Measurements from ENCODE around the gene ACSL5. TPM values are rescaled to one million over a fixed set of nuclear protein-coding genes. Genes with fewer than 3 reads are reported as not detected.

Gene ACSL5
- total and polyA plus RNA-seq, 2 of the 8 experiments (the other 6 are each of a cell fraction or from before 2014, with no cell fraction given) = not detected

DNA sequence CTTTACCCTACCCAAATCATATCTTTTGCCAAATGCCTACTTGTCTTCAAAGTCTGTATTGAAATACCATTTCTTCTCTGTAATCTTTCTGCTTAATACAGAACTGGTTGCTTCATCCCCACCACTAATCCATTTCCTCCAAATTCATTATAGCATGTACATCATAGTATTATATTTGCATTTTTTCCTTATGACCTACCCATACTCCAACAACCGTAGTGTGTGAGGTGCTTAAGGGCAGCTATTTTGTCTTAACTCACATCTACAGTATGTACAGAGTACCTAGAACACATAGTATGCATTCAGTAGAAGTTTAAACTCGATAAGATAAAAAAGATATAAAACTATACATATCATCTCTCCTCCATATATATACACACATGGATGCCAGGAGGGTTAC lies 23.7 kb downstream of the ACSL5 start:
- H3K23ac ChIP-seq (ENCODE audit: insufficient read length) = no peak overlapping the region
- no peaks in the 10 kb centered on the region for H3K79me1 ChIP-seq (ENCODE audit: low read depth, low read length)
- CTCF ChIA-PET (ENCODE audit: partially characterized antibody) = interaction anchor here (1.0 to 1.1 kb wide), 2 partner anchors 12 to 20 kb away, joined by 3 read pairs; no protein-coding TSS in a partner anchor
- no peaks in the 10 kb centered on the region for H3K79me2 ChIP-seq (ENCODE audit: control insufficient read depth in 1 of 2, insufficient read depth in 2 of 2, low read length in 2 of 2)
- H3K36me3 ChIP-seq (ENCODE audit: control insufficient read depth in 2 of 4, insufficient read depth in 4 of 4, low read length in 3 of 4) = no peaks in the 10 kb centered on the region
- no peak for TF ChIP-seq HDAC6 (IDR thresholded peaks at IDR 0.05; ENCODE audit: low read depth, low read length)
- no peak for TF ChIP-seq NRF1 (IDR thresholded peaks at IDR 0.05; ENCODE audit: low read depth, low read length)
- TF ChIP-seq, protein P1, sequence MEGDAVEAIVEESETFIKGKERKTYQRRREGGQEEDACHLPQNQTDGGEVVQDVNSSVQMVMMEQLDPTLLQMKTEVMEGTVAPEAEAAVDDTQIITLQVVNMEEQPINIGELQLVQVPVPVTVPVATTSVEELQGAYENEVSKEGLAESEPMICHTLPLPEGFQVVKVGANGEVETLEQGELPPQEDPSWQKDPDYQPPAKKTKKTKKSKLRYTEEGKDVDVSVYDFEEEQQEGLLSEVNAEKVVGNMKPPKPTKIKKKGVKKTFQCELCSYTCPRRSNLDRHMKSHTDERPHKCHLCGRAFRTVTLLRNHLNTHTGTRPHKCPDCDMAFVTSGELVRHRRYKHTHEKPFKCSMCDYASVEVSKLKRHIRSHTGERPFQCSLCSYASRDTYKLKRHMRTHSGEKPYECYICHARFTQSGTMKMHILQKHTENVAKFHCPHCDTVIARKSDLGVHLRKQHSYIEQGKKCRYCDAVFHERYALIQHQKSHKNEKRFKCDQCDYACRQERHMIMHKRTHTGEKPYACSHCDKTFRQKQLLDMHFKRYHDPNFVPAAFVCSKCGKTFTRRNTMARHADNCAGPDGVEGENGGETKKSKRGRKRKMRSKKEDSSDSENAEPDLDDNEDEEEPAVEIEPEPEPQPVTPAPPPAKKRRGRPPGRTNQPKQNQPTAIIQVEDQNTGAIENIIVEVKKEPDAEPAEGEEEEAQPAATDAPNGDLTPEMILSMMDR (IDR thresholded peaks at IDR 0.05; ENCODE audit: control extremely low read depth in 1 of 3, insufficient read depth in 1 of 3, low read depth in 1 of 3, low read length in 3 of 3) = no peak
- no peak for TF ChIP-seq GTF2F1 (IDR thresholded peaks at IDR 0.05; ENCODE audit: borderline replicate concordance, low read depth, low read length)
- TF ChIP-seq MAFK (IDR thresholded peaks at IDR 0.05; ENCODE audit: low read depth, low read length) = no peak
- H4K20me1 ChIP-seq (replicated peaks in 1 of 2; ENCODE audit: control insufficient read depth in 1 of 2, insufficient read depth in 2 of 2, low read length in 2 of 2) = no peaks in the 10 kb centered on the region
- 87% methylated on average over 2 of the region's 2 CpGs; no CpG with 5 or more reads in 1 of the 2 experiments for WGBS, 2 experiments (ENCODE audit: extremely low coverage in 1 of 2, insufficient coverage in 1 of 2, insufficient read length in 1 of 2, insufficient replicate concordance in 2 of 2, low coverage in 1 of 2, low lambda C conversion rate in 2 of 2, missing lambda C conversion rate in 1 of 2)
- H2AK5ac ChIP-seq (ENCODE audit: low read depth, low read length) = no peak overlapping the region
- H3K4me1 ChIP-seq (replicated peaks in 1 of 4; ENCODE audit: control insufficient read depth in 3 of 4, insufficient read depth in 4 of 4, low read length in 3 of 4) = no peaks in the 10 kb centered on the region
- H3K14ac ChIP-seq (ENCODE audit: insufficient read length) = no peak overlapping the region
- no peak overlapping the region for H3K9ac ChIP-seq (replicated peaks in 1 of 4; ENCODE audit: extremely low read depth in 1 of 4, low read depth in 3 of 4, low read length in 3 of 4)
- H3K27me3 ChIP-seq (replicated peaks in 1 of 4; ENCODE audit: control insufficient read depth in 3 of 4, extremely low read depth in 1 of 4, insufficient read depth in 3 of 4, low read length in 3 of 4) = peaks cover 0 to 1% (median 0%) of the 10 kb centered on the region in 4 experiments; a peak in 1 of 7 replicates
- H3K56ac ChIP-seq (replicated peaks; ENCODE audit: insufficient read length, low read depth, low read length) = no peak overlapping the region
- DNase-seq (ENCODE audit: low read depth in 1 of 2, low spot score in 2 of 2) (no peak), FAIRE-seq (no peak)
- no peak overlapping the region for H2BK120ac ChIP-seq (replicated peaks; ENCODE audit: low read depth, low read length)
- H3K23me2 ChIP-seq (ENCODE audit: low read depth, low read length) = no peaks in the 10 kb centered on the region; the same call in 1 of the 2 replicates
- no peak overlapping the region for H2BK5ac ChIP-seq (ENCODE audit: low read depth, low read length)
- H3K4ac ChIP-seq (replicated peaks; ENCODE audit: insufficient read length, low read depth, low read length) = no peak overlapping the region
- no peak overlapping the region for H3K4me3 ChIP-seq (ENCODE audit: extremely low read depth in 1 of 4, insufficient read depth in 2 of 4, low read depth in 3 of 4, low read length in 4 of 4)
- no peak overlapping the region for H3K18ac ChIP-seq (ENCODE audit: extremely low read depth, low read length)
- no peak overlapping the region for H4K8ac ChIP-seq (ENCODE audit: extremely low read depth, insufficient read depth, low read length)
- H3K27ac ChIP-seq (ENCODE audit: low read depth, low read length) = no peak overlapping the region
- H2AFZ ChIP-seq (ENCODE audit: low read length) = no peak overlapping the region
- H2BK20ac ChIP-seq (ENCODE audit: low read length) = no peak overlapping the region
- H3K4me2 ChIP-seq (ENCODE audit: insufficient read depth in 1 of 2, low read depth in 2 of 2, low read length in 2 of 2) = no peak overlapping the region
- no peak overlapping the region for H4K91ac ChIP-seq (replicated peaks; ENCODE audit: insufficient read length, low read length)
- no peak overlapping the region for H4K5ac ChIP-seq (ENCODE audit: insufficient read length, low read depth, low read length)
- no peak overlapping the region for H2BK15ac ChIP-seq (ENCODE audit: low read length)
- no peaks in the 10 kb centered on the region for H3K9me3 ChIP-seq (ENCODE audit: insufficient read depth in 2 of 2, low read depth in 1 of 2, low read length in 1 of 2)
- no peak overlapping the region for H2BK12ac ChIP-seq (ENCODE audit: low read depth, low read length)
- POLR2A ChIA-PET (ENCODE audit: partially characterized antibody) = no interaction called here
